Ishikawa (cell line): ENCODE data around the gene PLPPR4.

Experiments used
- CEBPB ChIP-seq: IDR thresholded peaks from 2 replicates; pipeline ENCODE4 v1.6.1; 2012
- NFIC ChIP-seq: IDR thresholded peaks from 2 replicates; pipeline ENCODE4 v1.6.1; 2012
- TF ChIP-seq, protein P1 (sequence below): IDR thresholded peaks from 2 replicates; pipeline ENCODE4 v1.6.1; 2012

DNA sequence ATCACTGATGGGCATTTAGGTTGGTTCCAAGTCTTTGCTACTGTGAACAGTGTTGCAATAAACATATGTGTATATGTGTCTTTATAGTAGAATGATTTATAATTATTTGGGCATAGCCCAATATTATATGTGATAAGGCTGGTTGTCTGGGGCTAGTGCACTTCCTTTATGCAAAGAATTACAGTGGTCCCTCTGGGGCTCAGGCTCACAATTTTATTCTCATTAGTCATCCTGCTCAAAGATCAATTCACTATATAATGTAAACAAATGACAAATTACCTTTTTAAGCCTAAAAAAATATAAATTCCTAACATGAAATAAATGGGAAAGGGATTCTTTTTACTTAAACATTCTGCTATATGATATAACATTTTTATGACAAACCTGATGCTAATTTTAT lies 5.0 kb downstream of the PLPPR4 start:
- TF ChIP-seq NFIC: no peak
- no peak for TF ChIP-seq CEBPB
- TF ChIP-seq, protein P1, sequence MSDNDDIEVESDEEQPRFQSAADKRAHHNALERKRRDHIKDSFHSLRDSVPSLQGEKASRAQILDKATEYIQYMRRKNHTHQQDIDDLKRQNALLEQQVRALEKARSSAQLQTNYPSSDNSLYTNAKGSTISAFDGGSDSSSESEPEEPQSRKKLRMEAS: no peak
